GM11168 (cell line): Measurements from ENCODE around the gene BFSP1.

Source experiments
- in situ Hi-C: fragments of 300-500 bp; cut with MboI; formaldehyde crosslinking; loops from one replicate; pipeline ENCODE4 v1.12.0; 2022; ENCODE audit warnings: low sequenced_read_pairs; ENCODE audit not compliant: unreplicated experiment

The BFSP1 gene

GRCh38 chr20:17530716-17531664 is at the start of gene BFSP1:
BFSP1 (minus strand) TSS chr20:17531379; CDS start chr20:17531329, 50 bp downstream.
- in situ Hi-C loops = loop anchor here (25.0 kb wide), 1 partner anchor 406 kb away; no protein-coding TSS in a partner anchor

- in situ Hi-C loops = no loop called here
These were observed 49.7 kb upstream of the BFSP1 start for GRCh38 chr20:17580895-17581294.

- in situ Hi-C loops = no loop called here
These were observed 48.3 kb upstream of the BFSP1 start for GRCh38 chr20:17579369-17580039.

GRCh38 chr20:17576215-17576614 is 45.0 kb upstream of the BFSP1 start:
- in situ Hi-C loops = no loop called here

GRCh38 chr20:17573463-17573862 is 42.3 kb upstream of the BFSP1 start:
- in situ Hi-C loops = no loop called here

- in situ Hi-C loops = no loop called here
These were observed 41.0 kb upstream of the BFSP1 start for GRCh38 chr20:17572034-17572638.

GRCh38 chr20:17571153-17571527 is 40.0 kb upstream of the BFSP1 start:
- in situ Hi-C loops = no loop called here

GRCh38 chr20:17570347-17571152 is 39.4 kb upstream of the BFSP1 start:
- in situ Hi-C loops = no loop called here

GRCh38 chr20:17569616-17570346 is 38.6 kb upstream of the BFSP1 start, which contains the start of gene DSTN:
DSTN (plus strand) TSS chr20:17570075; CDS start chr20:17570209, 134 bp downstream.
- in situ Hi-C loops = no loop called here

GRCh38 chr20:17568972-17569521 is 37.9 kb upstream of the BFSP1 start:
- in situ Hi-C loops = no loop called here

GRCh38 chr20:17568045-17568788 is 37.0 kb upstream of the BFSP1 start:
- in situ Hi-C loops = no loop called here

- in situ Hi-C loops = no loop called here
These were observed 35.2 kb upstream of the BFSP1 start for GRCh38 chr20:17566345-17566744.

- in situ Hi-C loops = no loop called here
These were observed 34.1 kb upstream of the BFSP1 start for GRCh38 chr20:17565169-17565845.

- in situ Hi-C loops = no loop called here
These were observed 31.7 kb upstream of the BFSP1 start for GRCh38 chr20:17562804-17563305.

GRCh38 chr20:17560344-17561074 is 29.3 kb upstream of the BFSP1 start:
- in situ Hi-C loops = no loop called here

GRCh38 chr20:17559338-17559737 is 28.2 kb upstream of the BFSP1 start:
- in situ Hi-C loops = no loop called here

- in situ Hi-C loops = no loop called here
These were observed 27.7 kb upstream of the BFSP1 start for GRCh38 chr20:17558941-17559304.
